ENCODE data around the gene ADPRHL1. TPM values are rescaled to one million over a fixed set of nuclear protein-coding genes. Genes with fewer than 3 reads are reported as not detected.
A peak's percentile ranks its signal among the peaks of the same experiment; 100 is the strongest.

The ADPRHL1 gene
- total and polyA plus RNA-seq, 2 donors (not counting 1 experiment from before 2014, with no cell fraction given), result 0.59 to 1.5 TPM

DNA sequence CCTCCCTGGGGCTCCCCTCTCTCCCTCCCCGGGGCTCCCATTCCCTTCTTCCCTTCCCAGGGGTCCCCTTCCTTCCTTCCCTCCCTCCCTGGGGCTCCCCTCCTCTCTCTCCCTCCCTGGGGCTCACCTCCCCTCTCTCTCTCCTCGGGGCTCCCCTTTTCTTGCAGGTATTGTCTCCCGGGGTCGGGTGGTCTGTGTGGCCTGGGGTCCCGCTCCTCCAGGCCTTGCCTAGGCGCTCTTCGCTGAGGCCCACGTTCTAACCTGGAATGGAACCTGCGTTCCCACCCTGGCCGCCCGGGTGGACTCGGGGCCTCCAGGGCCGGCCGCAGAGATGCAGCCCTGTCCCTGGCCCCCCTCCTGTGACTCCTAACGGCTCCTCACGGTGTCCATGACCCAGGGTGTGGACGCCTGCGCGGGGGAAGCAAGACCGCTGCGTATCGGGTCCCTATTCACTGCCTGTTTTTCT lies 38.2 kb upstream of the ADPRHL1 start:
- Histone ChIP-seq H3K36me3 (ENCODE audit: control insufficient read depth, insufficient read depth, low read length) (peaks cover 11% of the 10 kb centered on the region), H4K20me1 (ENCODE audit: control insufficient read depth, extremely low read depth, insufficient read depth, low read length) (peaks cover 2% of the 10 kb centered on the region), H3K79me2 (ENCODE audit: control insufficient read depth, insufficient read depth, low read length) (peaks cover 78% of the 10 kb centered on the region), H3K9me3 (ENCODE audit: control insufficient read depth, insufficient read depth, low read depth, low read length) (no peaks in the 10 kb centered on the region), H3K4me2 (ENCODE audit: extremely low read depth, insufficient read depth, low read length) (peak overlapping the region; percentile 73), H3K27ac (ENCODE audit: insufficient read depth, low read length) (peak overlapping the region; percentile 79), H2AFZ (ENCODE audit: low read length) (no peak overlapping the region), H3K4me3 (replicated peaks in 1 of 4; ENCODE audit: control extremely low read depth in 1 of 4, insufficient read depth in 1 of 4, low read depth in 3 of 4, low read length in 4 of 4) (peak overlapping the region; percentile 69 to 89 (median 82)), H3K9ac (ENCODE audit: insufficient read depth, low read length) (peak overlapping the region; percentile 82), H3K27me3 (ENCODE audit: control insufficient read depth, insufficient read depth, low read length) (no peaks in the 10 kb centered on the region), H3K4me1 (ENCODE audit: control insufficient read depth, extremely low read depth, insufficient read depth, low read length) (peaks cover 23% of the 10 kb centered on the region)
- peak; percentile 27 for DNase-seq (ENCODE audit: low read depth in 2 of 2)
- TF ChIP-seq EZH2 (IDR thresholded peaks at IDR 0.05; ENCODE audit: low read length, missing control alignments), result no peak
- TF ChIP-seq, protein P1, sequence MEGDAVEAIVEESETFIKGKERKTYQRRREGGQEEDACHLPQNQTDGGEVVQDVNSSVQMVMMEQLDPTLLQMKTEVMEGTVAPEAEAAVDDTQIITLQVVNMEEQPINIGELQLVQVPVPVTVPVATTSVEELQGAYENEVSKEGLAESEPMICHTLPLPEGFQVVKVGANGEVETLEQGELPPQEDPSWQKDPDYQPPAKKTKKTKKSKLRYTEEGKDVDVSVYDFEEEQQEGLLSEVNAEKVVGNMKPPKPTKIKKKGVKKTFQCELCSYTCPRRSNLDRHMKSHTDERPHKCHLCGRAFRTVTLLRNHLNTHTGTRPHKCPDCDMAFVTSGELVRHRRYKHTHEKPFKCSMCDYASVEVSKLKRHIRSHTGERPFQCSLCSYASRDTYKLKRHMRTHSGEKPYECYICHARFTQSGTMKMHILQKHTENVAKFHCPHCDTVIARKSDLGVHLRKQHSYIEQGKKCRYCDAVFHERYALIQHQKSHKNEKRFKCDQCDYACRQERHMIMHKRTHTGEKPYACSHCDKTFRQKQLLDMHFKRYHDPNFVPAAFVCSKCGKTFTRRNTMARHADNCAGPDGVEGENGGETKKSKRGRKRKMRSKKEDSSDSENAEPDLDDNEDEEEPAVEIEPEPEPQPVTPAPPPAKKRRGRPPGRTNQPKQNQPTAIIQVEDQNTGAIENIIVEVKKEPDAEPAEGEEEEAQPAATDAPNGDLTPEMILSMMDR (conservative IDR thresholded peaks at IDR 0.05 in 1 of 2, IDR thresholded peaks at IDR 0.05 in 1 of 2; ENCODE audit: low read depth in 1 of 2, low read length in 2 of 2), result no peak

GRCh38 chr13:113490496-113491417 lies 37.5 kb upstream of the ADPRHL1 start, which contains the start of gene DCUN1D2:
Gene DCUN1D2 (minus strand): TSS chr13:113490711. CDS start chr13:113490669, 42 bp downstream.
- TF ChIP-seq EZH2 (IDR thresholded peaks at IDR 0.05; ENCODE audit: low read length, missing control alignments), result no peak
- TF ChIP-seq, protein P1 (conservative IDR thresholded peaks at IDR 0.05 in 1 of 2, IDR thresholded peaks at IDR 0.05 in 1 of 2; ENCODE audit: low read depth in 1 of 2, low read length in 2 of 2), result no peak
- peaks cover 8% of the 10 kb centered on the region for H3K36me3 ChIP-seq (ENCODE audit: control insufficient read depth, insufficient read depth, low read length)

More at GRCh38 chr13:113490496-113491417, 37.5 kb upstream of the ADPRHL1 start, which contains the start of gene DCUN1D2:
- peak within 1 kb of the TSS; percentile 69 to 89 (median 86) for H3K4me3 ChIP-seq (replicated peaks in 1 of 4; ENCODE audit: control extremely low read depth in 1 of 4, insufficient read depth in 1 of 4, low read depth in 3 of 4, low read length in 4 of 4)
- peaks cover 21% of the 10 kb centered on the region for H3K4me1 ChIP-seq (ENCODE audit: control insufficient read depth, extremely low read depth, insufficient read depth, low read length)
- DNase-seq (ENCODE audit: low read depth in 2 of 2), result peak; percentile 95 to 97
- H3K9me3 ChIP-seq (ENCODE audit: control insufficient read depth, insufficient read depth, low read depth, low read length), result no peaks in the 10 kb centered on the region
- H2AFZ ChIP-seq (ENCODE audit: low read length), result peak within 1 kb of the TSS; percentile 9
- peaks cover 4% of the 10 kb centered on the region for H4K20me1 ChIP-seq (ENCODE audit: control insufficient read depth, extremely low read depth, insufficient read depth, low read length)
- no peaks in the 10 kb centered on the region for H3K27me3 ChIP-seq (ENCODE audit: control insufficient read depth, insufficient read depth, low read length)
- peak within 1 kb of the TSS; percentile 79 for H3K27ac ChIP-seq (ENCODE audit: insufficient read depth, low read length)
- H3K4me2 ChIP-seq (ENCODE audit: extremely low read depth, insufficient read depth, low read length), result peak within 1 kb of the TSS; percentile 98
- H3K79me2 ChIP-seq (ENCODE audit: control insufficient read depth, insufficient read depth, low read length), result peaks cover 79% of the 10 kb centered on the region
- peak within 1 kb of the TSS; percentile 82 for H3K9ac ChIP-seq (ENCODE audit: insufficient read depth, low read length)

Measured in fibroblast of lung (primary cell).